AG09309 (cell line): ENCODE results near the gene CD7.

Source experiments
- DNase-seq: peaks from one replicate; pipeline ENCODE4 v3.0.0-alpha.2; 2010; ENCODE audit warnings: low read depth
- H3K4me3 ChIP-seq: 2 replicates; pipeline ENCODE4 v1.5.1; 2011; ENCODE audit warnings: mild to moderate bottlenecking, low read depth, low read length, moderate library complexity; ENCODE audit not compliant: control insufficient read depth
- TF ChIP-seq, protein P1 (sequence below): IDR thresholded peaks from 2 replicates; pipeline ENCODE4 v1.5.1; 2011; ENCODE audit warnings: mild to moderate bottlenecking, low read depth, low read length, inconsistent platforms; ENCODE audit not compliant: insufficient read depth, control insufficient read depth; ENCODE audit errors: missing control alignments

Gene CD7

DNA sequence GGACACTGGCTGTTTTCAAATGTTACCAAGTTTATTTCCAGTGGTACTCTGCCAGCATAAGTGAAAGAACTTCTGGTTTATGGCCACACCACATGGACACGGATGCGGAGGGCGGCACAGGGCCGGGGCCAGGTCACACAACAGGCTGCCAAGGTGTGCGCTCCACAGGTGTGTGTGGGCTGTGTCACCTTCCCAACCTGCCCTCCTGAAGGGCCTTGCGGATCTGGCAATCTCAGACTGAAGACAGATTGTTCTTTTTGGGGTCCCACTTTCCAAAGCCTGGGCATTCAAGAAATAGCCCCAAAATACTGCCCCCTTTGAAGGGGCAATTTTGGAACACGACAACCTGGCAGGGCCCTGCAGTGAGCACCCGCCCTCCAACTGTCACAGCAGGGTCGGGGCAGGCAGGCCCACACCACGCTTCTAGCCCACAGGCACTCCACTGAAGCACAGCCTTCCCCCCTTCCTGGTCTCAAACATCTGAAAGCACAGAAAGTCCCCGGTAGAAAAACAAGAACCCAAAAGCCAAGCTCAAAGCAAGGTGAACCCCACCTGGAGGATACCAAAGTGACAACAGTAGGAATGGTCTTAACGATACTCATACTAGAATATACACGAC, 47.4 kb downstream of the CD7 start:
- no peak overlapping the region for H3K4me3 ChIP-seq
- TF ChIP-seq, protein P1, sequence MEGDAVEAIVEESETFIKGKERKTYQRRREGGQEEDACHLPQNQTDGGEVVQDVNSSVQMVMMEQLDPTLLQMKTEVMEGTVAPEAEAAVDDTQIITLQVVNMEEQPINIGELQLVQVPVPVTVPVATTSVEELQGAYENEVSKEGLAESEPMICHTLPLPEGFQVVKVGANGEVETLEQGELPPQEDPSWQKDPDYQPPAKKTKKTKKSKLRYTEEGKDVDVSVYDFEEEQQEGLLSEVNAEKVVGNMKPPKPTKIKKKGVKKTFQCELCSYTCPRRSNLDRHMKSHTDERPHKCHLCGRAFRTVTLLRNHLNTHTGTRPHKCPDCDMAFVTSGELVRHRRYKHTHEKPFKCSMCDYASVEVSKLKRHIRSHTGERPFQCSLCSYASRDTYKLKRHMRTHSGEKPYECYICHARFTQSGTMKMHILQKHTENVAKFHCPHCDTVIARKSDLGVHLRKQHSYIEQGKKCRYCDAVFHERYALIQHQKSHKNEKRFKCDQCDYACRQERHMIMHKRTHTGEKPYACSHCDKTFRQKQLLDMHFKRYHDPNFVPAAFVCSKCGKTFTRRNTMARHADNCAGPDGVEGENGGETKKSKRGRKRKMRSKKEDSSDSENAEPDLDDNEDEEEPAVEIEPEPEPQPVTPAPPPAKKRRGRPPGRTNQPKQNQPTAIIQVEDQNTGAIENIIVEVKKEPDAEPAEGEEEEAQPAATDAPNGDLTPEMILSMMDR = no peak

DNA sequence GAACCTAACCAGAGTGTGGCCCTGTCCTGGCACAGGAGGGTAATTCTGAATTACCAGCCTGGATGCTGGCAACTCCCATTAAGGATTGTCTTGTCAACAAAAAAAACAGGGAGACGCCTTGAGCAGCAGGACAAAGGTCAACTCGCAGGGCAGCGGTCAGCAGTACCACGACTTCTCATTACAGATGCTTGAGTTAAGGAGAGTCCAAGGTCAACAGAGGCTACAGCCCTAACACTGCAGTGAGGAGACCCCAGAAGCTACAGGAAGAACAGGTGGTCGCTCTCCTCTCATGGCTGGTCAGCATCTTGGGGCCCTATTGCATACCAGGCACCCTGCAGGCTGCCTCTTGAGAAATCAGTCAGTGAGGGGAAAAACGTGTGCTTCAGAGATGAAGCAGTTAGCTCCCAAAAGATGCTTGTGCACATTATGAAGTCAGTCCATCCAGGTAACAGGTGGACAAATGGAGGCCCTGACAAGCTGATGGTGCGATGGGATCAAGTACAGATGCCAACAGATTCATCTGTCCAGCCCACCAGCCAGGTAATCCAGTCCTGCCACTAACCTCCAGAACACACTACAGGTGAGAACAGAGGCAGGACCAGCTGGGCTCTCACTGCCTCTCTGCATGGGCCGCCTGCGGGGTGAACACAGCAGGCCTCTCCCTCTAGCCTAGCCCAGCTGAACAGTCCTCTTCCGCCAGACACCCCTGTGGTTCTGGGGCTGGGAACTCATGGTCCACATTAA, 48.1 kb downstream of the CD7 start:
- TF ChIP-seq, protein P1 = no peak
- no peak for DNase-seq
- H3K4me3 ChIP-seq = no peak overlapping the region

More for the DNA sequence above, 47.4 kb downstream of the CD7 start:
- no peak for DNase-seq

DNA sequence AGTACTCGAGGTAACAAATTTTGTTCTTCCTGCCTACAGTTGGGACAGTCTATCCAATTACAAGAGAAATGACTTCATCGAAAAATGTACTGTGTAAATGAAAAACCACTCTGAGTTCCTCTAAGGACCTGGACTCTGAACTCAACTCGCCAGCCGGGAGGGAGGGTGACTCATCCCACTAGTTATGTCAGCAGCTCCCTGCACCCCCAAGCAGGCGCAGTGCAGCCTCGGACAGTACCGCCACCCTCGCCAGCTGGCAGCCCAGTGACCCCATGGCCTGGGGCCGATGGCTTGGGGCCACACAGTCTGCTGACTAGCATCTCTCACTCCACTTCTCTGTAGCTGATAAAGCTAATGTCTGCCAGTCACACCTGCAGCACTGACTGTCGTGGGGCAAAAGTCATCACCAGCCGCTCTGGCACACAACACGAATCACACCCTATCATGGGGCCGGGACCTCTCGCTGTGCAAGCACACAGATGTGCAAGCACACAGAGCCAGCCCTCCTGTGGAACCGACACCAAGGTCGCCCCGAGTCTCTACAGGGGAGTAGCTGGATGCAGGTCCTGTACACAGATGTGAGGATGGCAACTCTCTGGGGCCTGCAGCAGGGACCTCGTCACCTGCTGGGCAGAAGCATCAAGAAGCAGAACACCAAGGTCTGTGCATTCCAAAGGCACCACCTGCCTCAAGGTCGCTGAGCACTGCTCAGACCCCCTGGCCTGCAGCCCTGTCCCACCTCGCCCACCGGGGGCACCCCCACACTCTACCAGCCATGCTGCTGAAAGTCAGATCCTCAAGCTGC, 49.6 kb downstream of the CD7 start:
- peak; percentile 86 for DNase-seq
- H3K4me3 ChIP-seq = no peak overlapping the region

DNA sequence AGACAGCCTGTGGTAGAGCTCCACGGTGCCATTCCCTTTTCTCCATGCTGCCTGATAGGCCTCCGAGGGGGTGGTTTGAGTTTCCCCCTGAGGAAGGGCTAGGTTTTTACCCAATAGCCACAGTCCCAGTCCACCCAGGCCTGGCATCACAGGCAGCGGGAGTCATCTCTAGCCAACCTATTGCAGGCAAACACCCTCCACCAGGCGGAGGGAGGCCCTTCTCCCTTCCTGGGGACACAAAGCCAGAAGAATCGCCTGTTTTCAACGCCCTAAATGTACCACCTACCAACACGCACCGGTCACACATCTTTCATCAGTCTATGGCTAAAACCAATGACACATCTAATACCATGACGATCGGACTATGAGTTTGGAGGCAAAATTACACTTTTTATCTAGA, 51.3 kb downstream of the CD7 start:
- TF ChIP-seq, protein P1 = no peak
- no peak for DNase-seq
- H3K4me3 ChIP-seq = no peak overlapping the region

More for the DNA sequence above, 49.6 kb downstream of the CD7 start:
- TF ChIP-seq, protein P1 = no peak
